ENCODE data around the gene MARCHF5. TPM values are rescaled to one million over a fixed set of nuclear protein-coding genes. Genes with fewer than 3 reads are reported as not detected.

MARCHF5 gene
- total and polyA plus RNA-seq, 2 of the 8 experiments (the other 6 are each of a cell fraction or from before 2014, with no cell fraction given): 8.7 to 26.8 TPM

DNA sequence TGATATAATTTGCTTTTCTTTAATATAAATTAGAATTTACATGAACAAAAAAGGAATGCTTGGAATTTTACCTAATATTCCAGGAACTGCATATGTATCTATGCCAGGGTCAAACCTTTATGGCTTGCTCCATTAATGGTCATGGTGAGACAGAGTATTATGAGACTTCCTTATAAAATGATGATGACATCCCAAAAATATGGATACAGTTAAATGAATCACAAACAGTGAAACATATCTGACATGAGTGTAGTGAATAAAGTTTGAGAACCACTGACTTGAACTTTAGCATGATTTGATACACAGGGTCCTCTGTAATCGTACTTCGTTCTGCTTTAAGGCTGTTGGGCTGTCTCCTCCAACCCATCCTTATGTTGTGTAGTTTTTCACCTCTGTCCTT, 51.8 kb downstream of the MARCHF5 start:
- Histone ChIP-seq H3K27me3 (replicated peaks in 1 of 4; ENCODE audit: control insufficient read depth in 3 of 4, extremely low read depth in 1 of 4, insufficient read depth in 3 of 4, low read length in 3 of 4) (no peaks in the 10 kb centered on the region), H3K4me3 (ENCODE audit: extremely low read depth in 1 of 4, insufficient read depth in 2 of 4, low read depth in 3 of 4, low read length in 4 of 4) (no peak overlapping the region), H3K23me2 (ENCODE audit: low read depth, low read length) (no peaks in the 10 kb centered on the region), H3K4ac (replicated peaks; ENCODE audit: insufficient read length, low read depth, low read length) (no peak overlapping the region), H2BK5ac (ENCODE audit: low read depth, low read length) (no peak overlapping the region), H4K20me1 (replicated peaks in 1 of 2; ENCODE audit: control insufficient read depth in 1 of 2, insufficient read depth in 2 of 2, low read length in 2 of 2) (no peaks in the 10 kb centered on the region), H3K9ac (replicated peaks in 1 of 4; ENCODE audit: extremely low read depth in 1 of 4, low read depth in 3 of 4, low read length in 3 of 4) (no peak overlapping the region), H3K9me3 (ENCODE audit: insufficient read depth in 2 of 2, low read depth in 1 of 2, low read length in 1 of 2) (no peaks in the 10 kb centered on the region), H3K14ac (ENCODE audit: insufficient read length) (no peak overlapping the region), H3K79me2 (ENCODE audit: control insufficient read depth in 1 of 2, insufficient read depth in 2 of 2, low read length in 2 of 2) (no peaks in the 10 kb centered on the region; a peak in 2 of 4 replicates), H4K91ac (replicated peaks; ENCODE audit: insufficient read length, low read length) (no peak overlapping the region), H3K79me1 (ENCODE audit: low read depth, low read length) (no peaks in the 10 kb centered on the region), H2BK120ac (replicated peaks; ENCODE audit: low read depth, low read length) (no peak overlapping the region), H4K8ac (ENCODE audit: extremely low read depth, insufficient read depth, low read length) (no peak overlapping the region), H2BK15ac (ENCODE audit: low read length) (no peak overlapping the region), H3K4me1 (replicated peaks in 1 of 4; ENCODE audit: control insufficient read depth in 3 of 4, insufficient read depth in 4 of 4, low read length in 3 of 4) (no peaks in the 10 kb centered on the region), H3K18ac (ENCODE audit: extremely low read depth, low read length) (no peak overlapping the region), H2BK12ac (ENCODE audit: low read depth, low read length) (no peak overlapping the region), H4K5ac (ENCODE audit: insufficient read length, low read depth, low read length) (no peak overlapping the region), H2AFZ (ENCODE audit: low read length) (no peak overlapping the region), H2AK5ac (ENCODE audit: low read depth, low read length) (no peak overlapping the region), H3K4me2 (ENCODE audit: insufficient read depth in 1 of 2, low read depth in 2 of 2, low read length in 2 of 2) (no peak overlapping the region), H3K56ac (replicated peaks; ENCODE audit: insufficient read length, low read depth, low read length) (no peak overlapping the region), H3K36me3 (ENCODE audit: control insufficient read depth in 2 of 4, insufficient read depth in 4 of 4, low read length in 3 of 4) (peaks cover 0 to 13% (median 4%) of the 10 kb centered on the region in 4 experiments; a peak in 4 of 8 replicates), H3K27ac (ENCODE audit: low read depth, low read length) (no peak overlapping the region), H2BK20ac (ENCODE audit: low read length) (no peak overlapping the region), H3K23ac (ENCODE audit: insufficient read length) (no peak overlapping the region)
- TF ChIP-seq FOSL1 (IDR thresholded peaks at IDR 0.05; ENCODE audit: insufficient read depth, low read depth, low read length): no peak
- no peak for TF ChIP-seq TAF7 (optimal IDR thresholded peaks at IDR 0.05; ENCODE audit: borderline replicate concordance, low read depth, low read length)
- FAIRE-seq (no peak), DNase-seq (ENCODE audit: low read depth in 1 of 2, low spot score in 2 of 2) (no peak)
- WGBS, 2 experiments (ENCODE audit: extremely low coverage in 1 of 2, insufficient coverage in 1 of 2, insufficient read length in 1 of 2, insufficient replicate concordance in 2 of 2, low coverage in 1 of 2, low lambda C conversion rate in 2 of 2, missing lambda C conversion rate in 1 of 2): 100% methylated on average over 2 of the region's 2 CpGs; no CpG with 5 or more reads in 1 of the 2 experiments
- POLR2A ChIA-PET (ENCODE audit: partially characterized antibody): no interaction called here
- CTCF ChIA-PET (ENCODE audit: partially characterized antibody): interaction anchor here (0.7 kb wide), 1 partner anchor 126 kb away, joined by 3 read pairs; no protein-coding TSS in a partner anchor

Data from H1 (cell line).